CD4-positive, alpha-beta memory T cell (primary cell): ENCODE measurements around the gene SEMA3B. TPM values are rescaled to one million over a fixed set of nuclear protein-coding genes. Genes with fewer than 3 reads are reported as not detected.
"Not testable (repeated sequence)": the region's sequence is repeated elsewhere in the genome, so short reads cannot be mapped to it uniquely, and the experiment has no call there.

Source experiments
- CTCF ChIA-PET: fragments of 350-600 bp; sonication (Branson Sonifier 250); formaldehyde crosslinking; loops from one replicate; lab custom pipeline; 2021; ENCODE audit warnings: inconsistent platforms; ENCODE audit not compliant: partially characterized antibody; lab: Charles Lee
- POLR2A ChIA-PET: fragments of 350-600 bp; sonication (Branson Sonifier 250); formaldehyde crosslinking; loops from one replicate; lab custom pipeline; 2021; ENCODE audit not compliant: partially characterized antibody; lab: Charles Lee
- DNase-seq, 5 donors: peaks; one replicate each; pipeline versions ENCODE4 v3.0.0 to v3.0.0-alpha.2; 2020 to 2022; ENCODE audit warnings: mixed read lengths in 1 of 5
- H3K27ac ChIP-seq: one replicate; pipeline ENCODE4 v1.7.0; 2013; ENCODE audit warnings: low read depth, low read length
- H3K27me3 ChIP-seq: 2 replicates; pipeline ENCODE4 v1.7.0; 2013; ENCODE audit warnings: mild to moderate bottlenecking, low read length, moderate library complexity; ENCODE audit not compliant: insufficient read depth
- H3K36me3 ChIP-seq: 2 replicates; pipeline ENCODE4 v1.7.0; 2013; ENCODE audit warnings: mild to moderate bottlenecking, low read length, moderate library complexity; ENCODE audit not compliant: insufficient read depth
- H3K4me1 ChIP-seq: 2 replicates; pipeline ENCODE4 v1.7.0; 2013; ENCODE audit warnings: mild to moderate bottlenecking, low read length, moderate library complexity; ENCODE audit not compliant: insufficient read depth
- H3K4me3 ChIP-seq, 2 donors: one replicate each; pipeline ENCODE4 v1.7.0; 2013; ENCODE audit warnings: low read length in 2 of 2, mild to moderate bottlenecking in 1 of 2
- H3K9me3 ChIP-seq, 2 donors: one replicate each; pipeline ENCODE4 v1.7.0; 2013; ENCODE audit warnings: low read length in 2 of 2, control low read depth in 1 of 2; ENCODE audit not compliant: control insufficient read depth in 1 of 2
- H3K27ac Mint-ChIP-seq, 7 donors: one replicate each; pipeline ENCODE4 v1.8.0; 2020 to 2021; ENCODE audit warnings: mixed read lengths in 7 of 7, mild to moderate bottlenecking in 6 of 7, inconsistent platforms in 3 of 7, moderate library complexity in 3 of 7
- H3K27me3 Mint-ChIP-seq, 2 donors: one replicate each; pipeline ENCODE4 v1.8.0; 2020 to 2021; ENCODE audit warnings: mixed read lengths in 2 of 2
- H3K36me3 Mint-ChIP-seq, 2 donors: one replicate each; pipeline ENCODE4 v1.8.0; 2020 to 2021; ENCODE audit warnings: mixed read lengths in 2 of 2, inconsistent platforms in 1 of 2, mild to moderate bottlenecking in 1 of 2
- H3K4me1 Mint-ChIP-seq, 4 donors: one replicate each; pipeline ENCODE4 v1.8.0; 2020 to 2021; ENCODE audit warnings: mixed read lengths in 4 of 4, mild to moderate bottlenecking in 1 of 4
- H3K4me3 Mint-ChIP-seq, 8 donors: one replicate each; pipeline ENCODE4 v1.8.0; 2020 to 2021; ENCODE audit warnings: mixed read lengths in 8 of 8, mild to moderate bottlenecking in 7 of 8, moderate library complexity in 6 of 8, inconsistent platforms in 3 of 8
- H3K9me3 Mint-ChIP-seq, 8 donors: one replicate each; pipeline ENCODE4 v1.8.0; 2020 to 2021; ENCODE audit warnings: mixed read lengths in 8 of 8, mild to moderate bottlenecking in 5 of 8, inconsistent platforms in 3 of 8, moderate library complexity in 1 of 8
- intact Hi-C: fragments of 100-400 bp; cut with micrococcal nuclease; formaldehyde crosslinking; loops from one replicate; pipeline ENCODE4 v1.15.1; 2023
- polyA plus RNA-seq, 2 donors: library from polyadenylated mRNA; unstranded; fragments of 300-500 nt; fragmentation: Illumina TruSeq; gene quantifications; one replicate each; pipeline ENCODE4 v1.2.3, GENCODE V29; 2021
- total RNA-seq, 2 experiments: library from RNA; stranded (reverse); gene quantifications; one replicate each; pipeline ENCODE4 v1.2.3, GENCODE V29; 2021

The SEMA3B gene
- total and polyA plus RNA-seq, 4 experiments from 2014 or later, result 0.50 to 0.87 TPM; not detected in 2

DNA sequence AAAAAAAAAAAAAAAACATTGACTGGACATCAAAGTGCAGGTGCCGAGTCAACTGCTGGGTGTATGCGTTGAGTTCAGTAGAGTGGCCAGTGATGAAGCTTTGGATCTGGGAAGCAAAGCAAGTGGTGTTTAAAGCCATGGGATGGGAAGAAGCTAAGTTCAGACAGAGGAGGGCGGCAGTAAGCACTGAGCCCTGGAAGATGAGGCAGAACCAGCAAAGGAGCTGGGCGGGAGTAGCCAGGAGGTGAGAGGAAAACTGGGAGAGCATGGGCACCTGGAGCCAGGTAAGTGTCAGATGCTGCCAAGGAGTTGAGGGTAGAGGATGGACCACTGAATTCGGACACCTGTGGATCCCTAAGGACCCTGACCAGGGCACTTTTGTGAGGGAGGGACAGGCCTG lies 44.3 kb upstream of the SEMA3B start:
- Mint-ChIP-seq H3K9me3 (no peaks in the 10 kb centered on the region), H3K27me3 (peaks cover 0 to 5% of the 10 kb centered on the region in 2 donors), H3K4me1 (peaks cover 13 to 39% (median 27%) of the 10 kb centered on the region in 4 donors), H3K36me3 (peaks cover 0 to 3% of the 10 kb centered on the region in 2 donors), H3K27ac (peak overlapping the region in 1 of 7 donors; percentile 78), H3K4me3 (peak overlapping the region in 6 of 8 donors; percentile 1 to 63 (median 38))
- no peaks in the 10 kb centered on the region for H3K36me3 ChIP-seq
- H3K4me1 ChIP-seq, result peaks cover 18% of the 10 kb centered on the region
- DNase-seq, result no peak
- H3K9me3 ChIP-seq, result no peaks in the 10 kb centered on the region
- H3K27me3 ChIP-seq, result no peaks in the 10 kb centered on the region
- intact Hi-C loops, result no loop called here
- ChIA-PET CTCF (interaction anchor here (0.7 to 11.5 kb wide), 12 partner anchors 14 to 135 kb away, joined by 3 to 238 read pairs (median 16); partner anchors contain the start of genes GNAI2, GNAT1, SEMA3B and SLC38A3), POLR2A (interaction anchor here (0.7 to 7.4 kb wide), 3 partner anchors 18 to 30 kb away, joined by 4 to 150 read pairs (median 47); no protein-coding TSS in a partner anchor)
- H3K4me3 ChIP-seq, result no peak overlapping the region
- no peak overlapping the region for H3K27ac ChIP-seq

- peak overlapping the region; percentile 55 to 87 for H3K4me3 ChIP-seq
- peaks cover 0 to 3% of the 10 kb centered on the region in 2 donors for H3K36me3 Mint-ChIP-seq
- peaks cover 0 to 1% (median 0%) of the 10 kb centered on the region in 8 donors for H3K9me3 Mint-ChIP-seq
- ChIA-PET POLR2A (interaction anchor here (0.7 to 7.4 kb wide), 14 partner anchors 10 to 506 kb away, joined by 3 to 150 read pairs (median 4); partner anchors contain the start of genes GNAI2 and IFRD2), CTCF (interaction anchor here (0.7 to 11.5 kb wide), 16 partner anchors 11 to 526 kb away, joined by 3 to 238 read pairs (median 8); partner anchors contain the start of genes GNAI2, GNAT1, HYAL3 and NAA80)
- peak overlapping the region; percentile 76 to 95 (median 94) for H3K27ac Mint-ChIP-seq
- H3K27ac ChIP-seq, result peak overlapping the region; percentile 59
- H3K4me3 Mint-ChIP-seq, result peak overlapping the region; percentile 88 to 99 (median 92)
- peaks cover 18% of the 10 kb centered on the region for H3K4me1 ChIP-seq
- intact Hi-C loops, result loop anchor here (1.0 to 2.0 kb wide), 7 partner anchors 11 to 106 kb away; no protein-coding TSS in a partner anchor
- H3K36me3 ChIP-seq, result no peaks in the 10 kb centered on the region
- H3K9me3 ChIP-seq, result no peaks in the 10 kb centered on the region
- no peaks in the 10 kb centered on the region for H3K27me3 ChIP-seq
- peak in 1 of 5 donors; percentile 50 for DNase-seq
- peaks cover 0 to 2% of the 10 kb centered on the region in 2 donors for H3K27me3 Mint-ChIP-seq
- H3K4me1 Mint-ChIP-seq, result peaks cover 15 to 39% (median 30%) of the 10 kb centered on the region in 4 donors
Observed at GRCh38 chr3:50226888-50227389, 42.0 kb upstream of the SEMA3B start.

GRCh38 chr3:50227390-50228183 lies 41.4 kb upstream of the SEMA3B start:
- intact Hi-C loops, result loop anchor here (1.0 to 2.0 kb wide), 5 partner anchors 11 to 93 kb away; no protein-coding TSS in a partner anchor
- H3K4me3 ChIP-seq, result peak overlapping the region; percentile 79 to 87
- H3K4me1 Mint-ChIP-seq, result peaks cover 15 to 39% (median 30%) of the 10 kb centered on the region in 4 donors
- peaks cover 0 to 1% (median 0%) of the 10 kb centered on the region in 8 donors for H3K9me3 Mint-ChIP-seq
- peak overlapping the region; percentile 59 for H3K27ac ChIP-seq
- H3K27me3 Mint-ChIP-seq, result peaks cover 0 to 2% of the 10 kb centered on the region in 2 donors
- no peaks in the 10 kb centered on the region for H3K36me3 ChIP-seq
- peaks cover 0 to 3% of the 10 kb centered on the region in 2 donors for H3K36me3 Mint-ChIP-seq
- CTCF ChIA-PET, result interaction anchor here (0.7 to 11.5 kb wide), 13 partner anchors 11 to 106 kb away, joined by 3 to 238 read pairs (median 11); partner anchors contain the start of genes GNAI2, GNAT1, SEMA3B and SLC38A3
- peak overlapping the region; percentile 92 to 96 (median 95) for H3K27ac Mint-ChIP-seq
- peak overlapping the region; percentile 89 to 99 (median 94) for H3K4me3 Mint-ChIP-seq
- peak; percentile 90 to 92 (median 91) for DNase-seq
- peaks cover 18% of the 10 kb centered on the region for H3K4me1 ChIP-seq
- POLR2A ChIA-PET, result interaction anchor here (0.8 to 7.4 kb wide), 12 partner anchors 9 to 107 kb away, joined by 3 to 150 read pairs (median 6); partner anchors contain the start of genes GNAI2 and IFRD2
- H3K27me3 ChIP-seq, result no peaks in the 10 kb centered on the region
- H3K9me3 ChIP-seq, result no peaks in the 10 kb centered on the region

DNA sequence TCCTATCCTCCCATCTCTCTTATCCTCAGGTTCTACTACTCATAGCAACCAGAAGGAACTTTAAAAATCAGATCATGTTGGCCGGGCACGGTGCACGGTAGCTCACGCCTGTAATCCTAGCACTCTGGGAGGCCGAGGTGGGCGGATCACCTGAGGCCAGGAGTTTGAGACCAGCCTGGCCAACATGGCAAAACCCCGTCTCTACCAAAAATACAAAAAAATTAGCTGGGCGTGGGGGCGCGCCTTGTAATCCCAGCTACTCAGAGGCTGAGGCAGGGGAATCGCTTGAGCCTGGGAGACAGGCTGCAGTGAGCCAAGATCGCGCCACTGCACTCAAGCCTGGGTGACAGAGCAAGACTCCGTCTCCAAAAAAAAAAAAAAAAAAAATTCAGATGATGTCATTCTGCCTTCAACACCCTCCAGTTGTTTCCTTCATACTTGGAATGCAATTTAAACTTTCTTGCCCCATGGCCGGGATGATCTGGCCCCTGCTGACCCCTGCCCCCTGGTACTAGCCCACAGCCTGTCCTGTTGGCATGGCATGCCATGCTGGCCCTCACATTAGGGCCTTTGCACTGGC lies 40.7 kb upstream of the SEMA3B start:
- intact Hi-C loops, H3K36me3 ChIP-seq, H3K9me3 ChIP-seq, DNase-seq, H3K27me3 Mint-ChIP-seq, H3K9me3 Mint-ChIP-seq, H3K27me3 ChIP-seq, H3K36me3 Mint-ChIP-seq: not testable (repeated sequence)
- Mint-ChIP-seq H3K4me3 (peak overlapping the region; percentile 89 to 96 (median 94)), H3K27ac (peak overlapping the region; percentile 92 to 96 (median 95)), H3K4me1 (peaks cover 15 to 39% (median 31%) of the 10 kb centered on the region in 4 donors)
- ChIA-PET POLR2A (interaction anchor here (0.8 to 7.4 kb wide), 7 partner anchors 8 to 64 kb away, joined by 3 to 150 read pairs (median 10); partner anchors contain the start of genes GNAI2 and IFRD2), CTCF (interaction anchor here (0.7 to 11.5 kb wide), 10 partner anchors 11 to 1988 kb away, joined by 3 to 238 read pairs (median 8); partner anchors contain the start of genes GNAI2 and GNAT1)
- H3K27ac ChIP-seq, result peak overlapping the region; percentile 59
- peak overlapping the region in 1 of 2 donors; percentile 87 for H3K4me3 ChIP-seq
- peaks cover 18% of the 10 kb centered on the region for H3K4me1 ChIP-seq

- CTCF ChIA-PET, result interaction anchor here (0.8 to 11.5 kb wide), 10 partner anchors 10 to 69 kb away, joined by 3 to 238 read pairs (median 5); partner anchors contain the start of genes GNAI2 and GNAT1
- peaks cover 0 to 3% of the 10 kb centered on the region in 2 donors for H3K36me3 Mint-ChIP-seq
- peak overlapping the region in 2 of 7 donors; percentile 56 to 83 for H3K27ac Mint-ChIP-seq
- H3K4me3 ChIP-seq, result no peak overlapping the region
- H3K9me3 ChIP-seq, result no peaks in the 10 kb centered on the region
- POLR2A ChIA-PET, result interaction anchor here (2.2 to 7.4 kb wide), 2 partner anchors 14 to 63 kb away, joined by 10 to 150 read pairs; partner anchors contain the start of gene IFRD2
- no peaks in the 10 kb centered on the region for H3K27me3 Mint-ChIP-seq
- peaks cover 0 to 1% (median 0%) of the 10 kb centered on the region in 8 donors for H3K9me3 Mint-ChIP-seq
- no peaks in the 10 kb centered on the region for H3K27me3 ChIP-seq
- H3K36me3 ChIP-seq, result no peaks in the 10 kb centered on the region
- H3K27ac ChIP-seq, result no peak overlapping the region
- H3K4me1 ChIP-seq, result peaks cover 18% of the 10 kb centered on the region
- intact Hi-C loops, result no loop called here
- peaks cover 17 to 43% (median 34%) of the 10 kb centered on the region in 4 donors for H3K4me1 Mint-ChIP-seq
- no peak for DNase-seq
- H3K4me3 Mint-ChIP-seq, result peak overlapping the region in 6 of 8 donors; percentile 8 to 68 (median 46)
Observed at GRCh38 chr3:50229490-50229889, 39.5 kb upstream of the SEMA3B start.

DNA sequence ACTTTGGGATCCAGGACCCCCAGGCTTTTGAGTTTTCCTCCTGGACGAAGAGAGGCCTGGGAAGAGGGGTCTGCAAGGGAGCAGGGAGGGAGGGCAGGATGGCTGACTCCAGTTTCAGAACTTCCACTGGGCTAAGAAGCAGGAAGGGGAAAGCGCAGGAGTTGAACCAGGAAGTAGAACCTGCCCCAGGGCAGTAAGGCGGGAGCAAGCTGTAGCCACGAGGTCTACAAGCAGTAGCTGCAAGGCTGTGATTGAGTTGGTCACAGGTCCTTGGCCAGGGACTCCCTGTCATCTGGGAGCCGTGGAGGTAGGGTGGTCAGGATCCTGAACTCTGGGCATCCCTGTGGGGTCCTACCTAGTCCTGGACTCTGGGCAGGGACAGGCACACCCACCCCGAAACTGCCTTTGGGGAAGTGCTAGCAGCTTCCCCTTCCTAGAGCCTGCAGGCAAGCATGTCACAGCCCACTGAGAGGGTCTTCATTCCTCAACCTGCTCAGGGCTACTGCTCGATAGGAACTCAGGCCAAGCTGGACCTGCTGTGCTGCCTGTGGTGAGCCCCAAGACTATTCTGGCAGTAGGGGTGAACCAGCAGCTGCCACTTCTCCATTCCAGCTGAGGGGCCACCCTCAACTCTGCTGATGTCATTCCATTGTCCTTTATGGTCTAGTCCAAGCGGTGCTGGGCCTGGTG lies 38.7 kb upstream of the SEMA3B start:
- Histone ChIP-seq H3K27me3 (no peaks in the 10 kb centered on the region), H3K4me3 (no peak overlapping the region), H3K9me3 (no peaks in the 10 kb centered on the region), H3K4me1 (peaks cover 25% of the 10 kb centered on the region), H3K36me3 (no peaks in the 10 kb centered on the region), H3K27ac (no peak overlapping the region)
- intact Hi-C loops, result no loop called here
- no peaks in the 10 kb centered on the region for H3K27me3 Mint-ChIP-seq
- DNase-seq, result no peak
- peaks cover 0 to 3% of the 10 kb centered on the region in 2 donors for H3K36me3 Mint-ChIP-seq
- H3K4me1 Mint-ChIP-seq, result peaks cover 17 to 45% (median 34%) of the 10 kb centered on the region in 4 donors
- ChIA-PET CTCF (interaction anchor here (1.0 to 11.5 kb wide), 6 partner anchors 9 to 68 kb away, joined by 3 to 238 read pairs (median 69); partner anchors contain the start of genes GNAI2 and GNAT1), POLR2A (interaction anchor here (0.7 to 7.4 kb wide), 3 partner anchors 13 to 108 kb away, joined by 3 to 150 read pairs (median 3); no protein-coding TSS in a partner anchor)
- H3K9me3 Mint-ChIP-seq, result peaks cover 0 to 1% (median 0%) of the 10 kb centered on the region in 8 donors
- no peak overlapping the region for H3K4me3 Mint-ChIP-seq
- H3K27ac Mint-ChIP-seq, result peak overlapping the region in 1 of 7 donors; percentile 68
